ENCODE measurements around the gene PLPPR1.

The PLPPR1 gene

DNA sequence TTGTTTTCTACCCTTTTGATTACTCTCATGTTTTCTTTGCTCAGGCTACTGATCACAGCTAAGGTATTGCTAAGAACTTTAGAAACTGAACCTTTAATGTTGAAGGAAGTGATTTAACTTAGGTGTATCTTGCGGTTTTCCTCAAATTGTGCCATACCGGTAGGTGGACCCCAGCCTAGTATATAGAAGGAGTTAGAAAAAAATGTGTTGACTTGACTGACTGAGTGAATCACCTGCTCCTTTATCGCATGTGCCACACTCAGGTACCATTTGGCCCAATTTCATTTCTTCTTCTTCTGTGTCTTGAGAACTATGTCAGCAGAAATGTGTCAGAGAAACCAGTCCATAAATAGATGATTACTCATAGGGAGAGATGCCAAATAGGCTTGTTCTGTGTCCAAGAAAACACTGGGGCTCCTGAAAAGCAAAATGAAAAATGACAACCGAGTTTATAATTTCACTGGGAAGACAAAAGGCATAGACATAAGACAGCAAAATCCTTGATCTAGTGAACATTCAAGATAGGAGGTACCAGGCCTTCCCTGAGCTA lies 19.4 kb downstream of the PLPPR1 start:
- no peak for DNase-seq (ENCODE audit: low read depth in 2 of 2)

DNA sequence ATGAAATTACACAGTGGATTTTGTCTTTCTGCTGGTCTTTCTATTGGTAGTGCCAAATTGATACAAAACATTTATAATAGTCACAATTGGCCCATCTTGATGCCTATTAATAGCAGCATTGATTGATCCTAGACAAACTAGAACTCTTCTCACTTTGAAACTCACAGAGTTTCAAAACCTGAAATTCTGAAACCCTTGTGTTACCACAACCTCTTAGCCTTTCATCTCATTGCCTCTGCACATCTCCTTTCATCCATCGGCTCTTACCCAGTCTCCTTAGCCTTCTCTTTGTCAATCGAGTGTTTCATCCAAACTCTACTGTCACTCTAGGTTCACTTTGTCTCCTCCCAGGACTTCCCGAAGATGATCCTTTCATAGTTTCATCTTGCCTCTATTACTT lies 22.1 kb downstream of the PLPPR1 start:
- DNase-seq (ENCODE audit: low read depth in 2 of 2) = no peak

DNA sequence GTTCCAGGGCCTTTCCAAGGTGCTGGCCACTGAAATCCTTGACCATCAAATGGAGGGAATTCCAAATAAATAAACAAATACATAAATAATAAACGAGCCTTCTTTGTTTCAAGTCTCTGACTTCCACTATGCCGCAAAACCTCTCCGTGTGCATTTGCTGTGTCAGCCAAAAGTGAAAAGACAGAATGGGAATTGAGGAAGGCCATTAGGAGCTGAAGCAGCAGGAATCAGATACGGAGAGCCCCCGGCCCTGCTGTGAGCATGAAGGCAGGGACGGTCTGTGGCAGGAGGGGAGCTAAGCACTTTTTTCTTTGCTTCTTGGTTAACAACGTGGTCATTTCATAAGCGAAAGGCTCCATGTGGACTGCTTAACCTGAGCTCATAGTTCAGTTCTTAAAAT lies 26.1 kb downstream of the PLPPR1 start:
- DNase-seq (ENCODE audit: low read depth in 2 of 2) = no peak

DNA sequence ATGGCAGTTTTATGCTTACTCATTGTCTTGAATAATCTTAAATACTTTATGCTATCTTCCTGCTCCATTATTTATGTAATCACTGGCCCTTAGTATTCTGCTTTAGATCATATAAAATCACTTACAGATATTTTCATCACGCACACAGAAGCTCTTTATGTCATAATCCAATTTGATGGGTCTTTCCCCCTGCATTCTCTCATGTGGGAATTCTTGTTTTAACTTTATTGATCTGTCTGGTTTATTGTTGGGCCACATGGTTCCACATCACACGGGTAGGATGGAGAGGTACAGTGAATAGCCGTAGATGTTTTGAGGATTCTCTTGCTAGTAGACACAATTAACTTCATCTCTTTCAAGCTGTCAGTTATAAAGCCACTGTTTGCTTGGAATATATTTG lies 27.0 kb downstream of the PLPPR1 start:
- no peak for DNase-seq (ENCODE audit: low read depth in 2 of 2)

DNA sequence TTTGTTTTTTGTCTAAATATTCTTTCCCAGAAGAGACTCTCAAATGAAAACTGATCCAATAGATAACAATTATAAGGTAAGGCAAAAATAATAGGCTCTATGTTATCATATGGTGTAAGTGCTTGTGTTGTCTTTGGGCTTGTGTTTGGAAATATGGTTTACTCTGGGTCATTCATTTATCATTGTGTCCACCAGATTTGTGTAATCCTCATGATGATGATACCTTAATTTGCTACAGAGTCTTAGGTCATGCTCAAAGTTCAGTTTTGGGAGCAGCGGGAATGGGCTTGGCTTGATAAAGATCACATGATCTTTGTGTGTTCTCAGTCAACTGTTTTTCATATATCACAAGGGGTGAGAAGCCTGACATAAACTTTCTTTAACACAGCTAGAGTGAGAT lies 34.2 kb downstream of the PLPPR1 start:
- no peak for DNase-seq (ENCODE audit: low read depth in 2 of 2)

DNA sequence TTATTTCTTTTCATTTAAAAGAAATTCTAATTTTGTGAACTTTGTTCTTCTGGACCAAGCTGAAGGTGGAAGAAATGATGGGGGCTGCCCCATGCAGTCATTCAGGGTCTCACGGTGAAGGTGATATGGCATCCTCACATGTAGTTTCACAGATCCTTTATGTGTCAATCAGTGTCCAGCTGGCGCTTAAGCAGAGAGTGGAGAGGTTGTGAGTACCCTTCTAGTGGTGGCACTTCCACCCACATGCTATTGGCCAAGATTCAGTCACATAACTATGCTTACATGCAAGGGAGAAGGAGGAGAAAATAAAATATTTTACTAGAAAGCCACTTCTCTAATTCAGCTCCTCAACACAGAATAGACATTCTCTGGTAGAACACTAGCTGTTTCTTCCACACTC lies 34.7 kb downstream of the PLPPR1 start:
- DNase-seq (ENCODE audit: low read depth in 2 of 2) = no peak

DNA sequence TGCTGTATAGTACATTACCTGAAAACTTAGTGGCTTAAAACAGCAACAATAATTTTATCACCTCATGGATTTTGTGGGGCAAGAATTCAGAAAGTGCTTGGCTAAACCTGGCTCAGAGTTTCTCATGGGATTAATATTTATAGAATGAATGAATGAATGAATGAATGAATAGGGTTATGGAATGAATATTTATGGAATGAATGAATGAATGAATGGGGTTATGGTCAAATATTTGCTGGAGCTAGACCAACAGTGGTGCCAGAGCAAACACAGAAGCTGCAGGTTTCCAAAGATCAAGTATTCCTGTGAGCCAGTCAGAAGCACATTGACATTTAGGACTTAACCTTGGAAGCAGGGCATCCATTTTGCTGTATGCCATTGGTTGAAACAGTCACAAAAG lies 35.7 kb downstream of the PLPPR1 start:
- DNase-seq (ENCODE audit: low read depth in 2 of 2) = no peak

DNA sequence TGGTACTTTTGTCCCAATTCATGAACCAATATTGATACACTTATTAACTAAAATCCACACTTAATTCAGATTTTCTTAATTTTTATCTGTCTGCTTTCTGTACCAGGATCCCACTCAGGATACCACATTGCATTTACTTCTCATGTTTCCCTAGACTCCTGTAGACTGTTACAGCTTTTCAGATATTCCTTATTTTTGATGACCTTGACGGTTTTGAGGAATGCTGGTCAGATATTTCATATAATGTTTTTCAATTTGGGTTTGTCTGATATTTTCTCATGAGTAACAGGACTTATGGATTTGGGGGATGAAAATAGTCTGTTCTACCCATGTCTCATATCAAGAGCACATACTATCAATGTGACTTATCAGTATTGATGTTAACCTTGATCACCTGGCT lies 37.4 kb downstream of the PLPPR1 start:
- no peak for DNase-seq (ENCODE audit: low read depth in 2 of 2)

DNA sequence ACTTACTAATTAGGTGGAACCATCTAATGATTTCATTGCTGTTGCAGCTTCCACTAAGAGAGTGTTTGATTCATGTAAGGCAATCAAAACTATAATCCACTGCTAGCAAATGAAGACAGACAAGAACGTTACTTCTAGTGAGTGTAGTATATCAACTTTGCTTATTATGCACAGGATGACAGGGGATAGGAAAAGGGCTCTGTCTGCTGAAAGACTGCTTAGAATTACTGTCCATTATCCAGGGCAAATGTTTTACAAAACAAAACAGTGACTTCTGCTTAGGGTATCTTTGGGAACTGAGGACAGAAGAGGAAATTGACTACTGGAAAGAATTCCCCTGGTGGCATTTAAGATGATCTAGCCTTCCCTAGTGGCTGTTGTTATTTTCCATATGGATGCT lies 40.2 kb downstream of the PLPPR1 start:
- no peak for DNase-seq (ENCODE audit: low read depth in 2 of 2)

DNA sequence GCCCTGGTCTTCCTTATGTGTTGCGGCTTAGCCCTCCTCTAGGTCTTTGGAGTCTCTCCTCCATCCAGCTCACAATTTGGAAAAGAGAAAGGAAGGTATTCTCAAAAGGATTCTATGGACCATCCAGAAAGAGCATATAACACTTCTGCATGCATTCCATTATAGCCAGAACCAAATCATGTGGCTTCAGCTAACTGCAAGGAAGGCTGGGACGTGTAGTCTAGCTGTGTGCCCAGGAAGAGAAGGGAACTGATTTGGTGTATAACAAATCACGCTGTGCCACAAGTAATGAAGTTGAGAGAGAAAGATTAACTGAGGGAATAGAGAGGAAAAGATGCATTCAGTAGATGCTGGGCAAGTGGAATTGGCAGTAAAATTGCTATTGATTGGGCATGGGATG lies 43.7 kb downstream of the PLPPR1 start:
- DNase-seq (ENCODE audit: low read depth in 2 of 2) = no peak

DNA sequence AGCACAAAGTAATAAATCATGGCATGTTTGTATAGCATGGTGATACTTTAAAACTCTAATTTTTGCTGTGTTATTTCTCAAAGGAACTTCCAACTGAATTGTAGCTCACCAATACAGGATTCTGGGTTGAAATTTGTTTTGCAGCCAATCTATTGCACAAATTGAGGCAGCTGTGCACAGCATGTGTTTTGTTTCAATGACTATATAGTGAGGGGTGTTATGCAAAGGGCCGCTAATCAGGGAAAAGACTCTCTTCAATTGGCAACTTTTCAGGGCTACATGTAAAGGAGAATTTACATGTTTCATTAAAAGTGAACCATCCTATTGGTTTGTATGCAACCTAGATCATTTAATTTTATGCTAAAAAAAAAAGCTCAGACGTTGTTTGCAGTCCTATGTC lies 44.6 kb downstream of the PLPPR1 start:
- no peak for DNase-seq (ENCODE audit: low read depth in 2 of 2)

DNA sequence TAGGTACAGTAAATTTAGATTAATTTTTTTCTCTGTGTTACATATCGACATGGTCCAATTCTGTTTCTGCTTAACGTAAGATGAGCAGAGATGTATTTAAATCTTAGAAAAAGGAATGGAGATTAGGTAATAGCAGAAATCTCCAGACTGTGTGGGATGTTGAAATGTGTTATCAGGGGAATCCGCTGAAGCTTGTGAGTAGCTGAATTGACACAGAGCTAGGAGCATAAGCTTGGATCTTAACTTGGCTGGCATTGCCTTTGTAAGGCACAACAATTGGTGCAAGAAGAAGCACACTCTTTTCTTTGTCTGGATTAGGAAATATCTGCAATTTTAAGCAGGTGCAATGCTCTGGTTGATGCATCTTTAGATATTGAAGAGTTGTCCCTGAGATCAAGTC lies 53.1 kb downstream of the PLPPR1 start:
- no peak for DNase-seq (ENCODE audit: low read depth in 2 of 2)

DNA sequence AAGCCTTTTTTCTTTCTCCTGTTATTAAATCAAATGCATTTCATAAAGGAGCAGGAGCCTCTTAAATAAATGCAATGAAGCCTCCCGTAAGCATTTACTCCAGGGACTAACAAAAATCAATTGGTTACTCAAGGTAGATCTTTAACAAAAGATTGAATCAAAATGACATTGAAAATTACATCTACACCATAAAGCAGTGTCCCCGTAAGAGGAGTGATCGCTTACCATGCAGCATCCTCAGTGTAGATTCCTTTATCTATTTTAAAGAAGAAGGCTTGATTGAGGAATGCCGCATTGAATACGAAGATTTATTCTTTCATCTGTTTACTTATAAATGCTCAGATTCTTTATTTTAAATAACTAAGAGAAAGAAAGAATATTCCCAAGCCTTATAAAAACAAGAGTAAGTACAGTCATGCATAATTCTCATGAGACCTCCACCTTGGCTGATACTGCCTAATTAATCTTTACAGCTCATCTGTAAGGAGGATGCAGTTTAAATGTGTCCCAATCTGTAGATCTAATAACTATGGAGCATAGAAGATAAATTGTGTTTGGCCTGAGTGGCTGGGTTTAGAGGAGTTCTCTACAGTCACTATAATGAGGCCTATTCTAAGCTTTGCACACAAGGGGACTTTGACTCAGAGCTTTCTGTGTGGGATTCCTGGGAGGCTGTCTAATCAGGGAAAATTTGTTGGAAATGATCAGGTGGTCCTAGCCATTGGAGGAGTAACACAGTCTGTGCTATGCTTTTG lies 55.1 kb downstream of the PLPPR1 start:
- DNase-seq (ENCODE audit: low read depth in 2 of 2) = no peak

DNA sequence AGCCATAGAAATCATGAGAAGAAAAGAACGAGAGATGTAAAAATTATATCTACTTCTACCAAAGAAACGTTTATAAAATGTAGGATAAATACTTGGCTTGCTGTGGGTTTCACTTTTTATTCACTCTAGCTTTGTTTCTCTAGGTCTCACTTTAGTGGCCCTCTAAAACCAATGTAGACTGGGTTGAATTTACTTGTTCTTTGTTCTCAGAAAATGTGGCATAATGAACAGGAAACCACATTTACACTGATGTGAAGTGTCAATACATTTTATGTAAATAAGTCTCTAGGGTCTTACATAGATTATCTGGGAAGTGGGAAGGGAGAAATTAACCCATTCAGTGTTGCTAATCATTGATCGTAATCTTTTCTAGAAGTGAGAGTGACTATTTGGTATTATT lies 58.9 kb downstream of the PLPPR1 start:
- no peak for DNase-seq (ENCODE audit: low read depth in 2 of 2)

DNA sequence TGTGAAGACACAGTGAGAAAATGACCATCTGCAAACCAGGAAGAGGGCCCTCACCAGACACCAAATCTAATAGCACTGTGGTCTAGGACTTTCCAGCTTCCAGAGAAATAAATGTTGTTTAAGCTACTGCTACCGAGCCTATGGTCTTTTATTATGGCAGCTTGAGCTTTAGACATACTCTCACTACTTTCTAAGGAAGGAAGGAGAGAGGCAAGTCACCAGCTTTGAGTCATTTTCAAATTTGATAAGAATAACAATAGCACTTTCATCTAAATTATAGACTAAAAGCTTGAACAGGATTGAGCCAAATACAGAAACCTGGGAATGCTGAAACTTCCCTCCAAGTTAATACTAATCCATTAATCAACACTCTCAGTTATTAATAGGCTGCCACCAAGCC lies 64.4 kb downstream of the PLPPR1 start:
- DNase-seq (ENCODE audit: low read depth in 2 of 2) = no peak

DNA sequence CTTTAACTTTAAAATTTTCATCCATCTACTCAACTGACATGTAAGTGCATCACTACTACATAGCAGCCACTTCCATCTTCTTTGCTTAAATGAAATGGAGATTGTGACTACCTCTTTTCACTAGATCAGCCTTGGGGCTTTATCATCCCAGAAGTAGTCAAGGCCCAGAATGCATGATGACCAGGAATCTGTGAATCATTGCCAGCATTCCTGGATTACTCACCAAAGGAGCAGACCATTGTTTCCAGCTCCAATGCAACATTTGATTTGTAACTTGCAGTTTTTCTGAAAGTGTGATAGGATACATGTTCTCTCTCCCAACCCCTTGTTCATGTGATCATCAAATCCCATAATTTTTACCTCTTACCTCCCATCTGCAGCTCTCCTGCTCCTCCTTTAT lies 65.1 kb downstream of the PLPPR1 start:
- no peak for DNase-seq (ENCODE audit: low read depth in 2 of 2)

DNA sequence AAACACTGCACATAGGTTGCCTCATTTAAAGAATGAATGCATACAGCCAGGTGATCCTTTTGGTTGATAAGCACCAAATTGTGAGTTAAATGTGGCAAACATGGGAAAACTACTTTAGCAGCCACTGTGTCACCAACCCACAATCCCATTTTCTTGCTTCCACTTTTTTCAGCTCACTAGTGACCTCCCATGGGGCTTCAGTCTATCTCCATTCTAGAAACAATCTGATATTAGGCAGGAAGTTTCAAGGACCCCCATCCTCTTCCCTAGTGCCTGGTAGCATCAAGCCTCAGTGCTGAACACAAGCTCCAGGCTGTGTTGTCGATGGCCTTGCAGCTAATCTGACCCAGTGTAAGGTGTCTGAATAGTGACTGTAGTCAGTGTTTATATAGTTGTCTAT lies 66.2 kb downstream of the PLPPR1 start:
- DNase-seq (ENCODE audit: low read depth in 2 of 2) = no peak

DNA sequence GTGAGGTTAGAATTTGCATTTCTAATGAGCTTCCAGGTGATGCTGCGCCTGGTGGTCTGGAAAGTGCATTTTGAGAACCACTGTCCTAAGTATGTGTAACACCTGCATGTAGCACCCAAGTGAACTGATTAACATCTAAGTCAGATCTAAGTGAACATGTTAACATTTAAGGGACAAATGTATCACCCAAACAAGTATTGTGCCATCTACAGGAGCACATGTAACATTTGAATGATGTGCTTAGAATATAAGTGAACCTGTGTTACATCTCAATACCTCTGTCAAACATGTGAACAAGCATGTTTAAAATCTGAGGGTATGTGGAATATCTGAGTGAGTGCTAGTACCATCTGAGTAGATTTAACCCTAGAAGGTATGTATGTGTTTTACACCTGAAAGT lies 68.7 kb downstream of the PLPPR1 start:
- no peak for DNase-seq (ENCODE audit: low read depth in 2 of 2)

DNA sequence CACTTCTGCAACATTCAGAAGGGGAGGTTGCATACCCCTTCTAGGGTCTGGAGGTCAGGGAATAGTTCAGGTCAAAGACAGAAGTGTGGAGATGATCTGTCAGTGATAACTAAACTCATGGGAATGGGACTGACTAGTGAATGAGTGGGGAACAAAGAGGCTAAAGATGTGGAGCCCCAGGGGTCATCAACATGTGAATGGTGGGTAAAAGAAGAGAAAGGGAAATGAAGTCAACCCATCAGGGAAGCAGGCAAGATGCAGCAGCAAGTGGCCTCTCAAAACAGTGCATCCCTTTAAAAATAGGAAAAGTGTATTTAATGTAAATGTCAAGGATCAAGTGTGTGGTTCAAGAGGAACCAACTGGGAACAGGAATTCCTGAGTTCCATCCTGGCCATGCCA lies 69.9 kb downstream of the PLPPR1 start:
- DNase-seq (ENCODE audit: low read depth in 2 of 2) = no peak

DNA sequence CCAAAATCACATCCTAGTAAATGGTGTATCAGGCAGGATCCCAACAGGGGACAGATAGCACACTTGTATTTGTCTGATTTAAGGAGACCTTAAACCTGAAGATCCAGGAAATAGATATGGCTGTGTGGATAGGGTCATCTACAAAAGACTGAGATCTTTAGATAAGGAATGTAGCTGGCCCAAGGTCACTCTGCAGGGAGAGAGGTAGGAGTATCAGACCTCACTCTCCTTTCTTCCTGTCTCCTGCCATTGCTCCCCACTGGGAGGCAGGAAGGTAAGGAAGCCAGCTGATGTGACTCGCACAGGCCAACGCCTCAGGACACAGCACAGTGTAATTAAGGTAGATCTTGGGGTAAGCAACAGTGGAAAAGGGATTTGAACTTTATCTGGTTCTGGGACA lies 85.8 kb downstream of the PLPPR1 start:
- no peak for DNase-seq (ENCODE audit: low read depth in 2 of 2)

DNA sequence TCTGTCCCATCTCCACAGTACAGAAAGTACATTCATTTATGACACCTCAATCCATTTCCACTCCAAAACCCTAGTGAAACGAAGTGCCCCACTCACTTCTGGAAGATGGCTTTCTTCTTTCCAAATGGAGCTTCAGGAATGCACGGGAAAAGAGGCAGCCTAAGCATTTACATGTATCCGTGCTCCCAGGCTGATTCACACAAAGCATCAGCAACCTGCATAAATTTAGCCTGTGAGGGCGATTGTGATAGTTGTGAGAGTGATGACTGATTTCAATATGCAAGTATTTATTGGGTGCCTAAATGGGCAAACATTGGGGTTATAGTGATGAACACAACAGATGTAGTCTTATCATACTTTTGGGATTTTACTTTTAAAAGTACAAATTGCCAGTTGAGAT lies 86.6 kb downstream of the PLPPR1 start:
- DNase-seq (ENCODE audit: low read depth in 2 of 2) = no peak

DNA sequence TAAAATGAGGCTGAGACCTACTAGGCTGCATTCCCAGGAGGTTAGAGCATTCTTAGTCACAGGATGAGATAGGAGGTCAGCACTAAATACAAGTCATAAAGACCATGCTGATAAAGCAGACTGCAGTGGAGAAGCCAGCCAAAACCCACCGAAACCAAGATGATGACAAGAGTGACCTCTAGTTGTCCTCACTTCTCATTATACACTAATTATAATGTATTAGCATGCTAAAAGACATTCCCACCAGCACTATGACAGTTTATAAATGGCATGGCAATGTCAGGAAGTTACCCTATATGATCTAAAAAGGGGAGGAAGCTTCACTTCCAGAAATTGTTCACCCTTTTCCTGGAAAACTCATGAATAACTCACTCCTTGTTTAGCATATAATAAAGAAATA lies 88.6 kb downstream of the PLPPR1 start:
- DNase-seq (ENCODE audit: low read depth in 2 of 2) = no peak

DNA sequence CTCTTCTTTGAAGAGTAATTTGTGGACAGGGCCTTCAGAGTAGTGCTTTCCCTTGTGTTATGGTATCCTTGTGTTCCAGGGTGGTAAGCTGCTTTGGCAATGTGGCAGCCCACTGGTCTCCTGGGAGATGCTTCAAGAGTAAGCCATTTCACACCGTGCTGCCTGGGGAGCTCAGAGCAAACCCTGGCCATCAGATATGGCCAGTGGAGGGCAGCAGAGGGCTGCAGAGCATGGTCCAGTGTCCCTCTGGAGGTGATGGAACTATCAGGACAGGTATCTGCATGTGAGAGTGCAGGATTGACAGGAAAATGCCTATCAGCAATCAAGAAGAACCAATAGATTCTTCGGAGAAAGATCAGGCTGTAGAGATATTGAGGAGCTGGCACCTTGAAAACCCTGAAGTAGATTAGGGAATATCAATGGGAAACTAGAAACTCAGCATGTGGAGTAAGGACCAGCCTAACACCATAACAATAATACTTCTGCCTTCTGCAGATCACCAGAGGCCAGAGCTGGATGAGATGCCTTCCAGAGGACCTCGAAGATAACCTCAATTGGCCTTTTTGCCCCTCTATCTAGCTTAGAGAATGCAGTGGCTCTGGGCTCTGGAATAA lies 90.8 kb downstream of the PLPPR1 start:
- no peak for DNase-seq (ENCODE audit: low read depth in 2 of 2)

Data from stimulated activated CD8-positive, alpha-beta memory T cell treated with anti-CD3 and anti-CD28 coated beads, Interleukin-7, amount 100 ng/mL, for 1 hour (primary cell).